Neuron (in vitro differentiated cells): ENCODE results near the gene IL21R.

ENCODE experiments used
- H2AFZ ChIP-seq: one replicate; pipeline ENCODE4 v1.6.1; 2013; ENCODE audit warnings: low read depth, mild to moderate bottlenecking, inconsistent platforms, low read length, moderate library complexity
- H3K27me3 ChIP-seq: one replicate; pipeline ENCODE4 v1.6.1; 2013; ENCODE audit warnings: low read length; ENCODE audit not compliant: insufficient read depth
- H3K36me3 ChIP-seq: one replicate; pipeline ENCODE4 v1.6.1; 2013; ENCODE audit warnings: low read length; ENCODE audit not compliant: insufficient read depth
- H3K4me1 ChIP-seq: one replicate; pipeline ENCODE4 v1.6.1; 2013; ENCODE audit warnings: low read length; ENCODE audit not compliant: insufficient read depth
- H3K4me3 ChIP-seq: 2 replicates; pipeline ENCODE4 v1.5.1; 2013; ENCODE audit warnings: mild to moderate bottlenecking, low read length, moderate library complexity
- H3K9me3 ChIP-seq: one replicate; pipeline ENCODE4 v1.6.1; 2013; ENCODE audit warnings: low read length

Gene IL21R

GRCh38 chr16:27366687-27367460 is 35.1 kb upstream of the IL21R start:
- Histone ChIP-seq H2AFZ (no peak overlapping the region), H3K4me3 (no peak overlapping the region), H3K4me1 (no peaks in the 10 kb centered on the region), H3K9me3 (peaks cover 3% of the 10 kb centered on the region), H3K36me3 (no peaks in the 10 kb centered on the region), H3K27me3 (no peaks in the 10 kb centered on the region)

GRCh38 chr16:27367461-27368357 is 34.3 kb upstream of the IL21R start:
- Histone ChIP-seq H3K27me3 (no peaks in the 10 kb centered on the region), H3K9me3 (peaks cover 3% of the 10 kb centered on the region), H3K36me3 (no peaks in the 10 kb centered on the region), H3K4me3 (no peak overlapping the region), H2AFZ (no peak overlapping the region), H3K4me1 (no peaks in the 10 kb centered on the region)

GRCh38 chr16:27368358-27368722 is 33.6 kb upstream of the IL21R start:
- H3K9me3 ChIP-seq = peaks cover 3% of the 10 kb centered on the region
- H3K36me3 ChIP-seq = no peaks in the 10 kb centered on the region
- no peaks in the 10 kb centered on the region for H3K27me3 ChIP-seq
- H2AFZ ChIP-seq = no peak overlapping the region
- no peaks in the 10 kb centered on the region for H3K4me1 ChIP-seq
- H3K4me3 ChIP-seq = no peak overlapping the region

GRCh38 chr16:27369806-27370205 is 32.2 kb upstream of the IL21R start:
- Histone ChIP-seq H2AFZ (no peak overlapping the region), H3K9me3 (peaks cover 3% of the 10 kb centered on the region), H3K36me3 (no peaks in the 10 kb centered on the region), H3K4me3 (no peak overlapping the region), H3K27me3 (no peaks in the 10 kb centered on the region), H3K4me1 (no peaks in the 10 kb centered on the region)

- Histone ChIP-seq H3K4me1 (no peaks in the 10 kb centered on the region), H2AFZ (no peak overlapping the region), H3K36me3 (no peaks in the 10 kb centered on the region), H3K4me3 (no peak overlapping the region), H3K9me3 (peaks cover 3% of the 10 kb centered on the region), H3K27me3 (no peaks in the 10 kb centered on the region)
Measured at GRCh38 chr16:27370318-27370717, 31.7 kb upstream of the IL21R start.

GRCh38 chr16:27373312-27373711 is 28.7 kb upstream of the IL21R start:
- H2AFZ ChIP-seq = no peak overlapping the region
- H3K27me3 ChIP-seq = no peaks in the 10 kb centered on the region
- no peak overlapping the region for H3K4me3 ChIP-seq
- H3K9me3 ChIP-seq = peaks cover 3% of the 10 kb centered on the region
- no peaks in the 10 kb centered on the region for H3K36me3 ChIP-seq
- no peaks in the 10 kb centered on the region for H3K4me1 ChIP-seq

- Histone ChIP-seq H2AFZ (no peak overlapping the region), H3K9me3 (peaks cover 3% of the 10 kb centered on the region), H3K4me3 (no peak overlapping the region), H3K27me3 (no peaks in the 10 kb centered on the region), H3K4me1 (no peaks in the 10 kb centered on the region), H3K36me3 (no peaks in the 10 kb centered on the region)
Measured at GRCh38 chr16:27374221-27374803, 27.7 kb upstream of the IL21R start.

- no peaks in the 10 kb centered on the region for H3K27me3 ChIP-seq
- H3K9me3 ChIP-seq = no peaks in the 10 kb centered on the region
- H2AFZ ChIP-seq = no peak overlapping the region
- H3K4me3 ChIP-seq = no peak overlapping the region
- no peaks in the 10 kb centered on the region for H3K36me3 ChIP-seq
- no peaks in the 10 kb centered on the region for H3K4me1 ChIP-seq
Measured at GRCh38 chr16:27374804-27375425, 27.1 kb upstream of the IL21R start.

GRCh38 chr16:27377666-27378485 is 24.1 kb upstream of the IL21R start:
- Histone ChIP-seq H3K4me3 (no peak overlapping the region), H3K4me1 (no peaks in the 10 kb centered on the region), H3K27me3 (no peaks in the 10 kb centered on the region), H3K9me3 (no peaks in the 10 kb centered on the region), H2AFZ (no peak overlapping the region), H3K36me3 (no peaks in the 10 kb centered on the region)

GRCh38 chr16:27378871-27379481 is 23.0 kb upstream of the IL21R start:
- peaks cover 3% of the 10 kb centered on the region for H3K9me3 ChIP-seq
- no peaks in the 10 kb centered on the region for H3K4me1 ChIP-seq
- H3K4me3 ChIP-seq = no peak overlapping the region
- H3K27me3 ChIP-seq = no peaks in the 10 kb centered on the region
- H3K36me3 ChIP-seq = no peaks in the 10 kb centered on the region
- no peak overlapping the region for H2AFZ ChIP-seq

GRCh38 chr16:27379919-27380318 is 22.1 kb upstream of the IL21R start:
- H3K36me3 ChIP-seq = no peaks in the 10 kb centered on the region
- H3K4me1 ChIP-seq = no peaks in the 10 kb centered on the region
- no peak overlapping the region for H3K4me3 ChIP-seq
- H2AFZ ChIP-seq = no peak overlapping the region
- H3K9me3 ChIP-seq = peaks cover 3% of the 10 kb centered on the region
- no peaks in the 10 kb centered on the region for H3K27me3 ChIP-seq

GRCh38 chr16:27381236-27381635 is 20.7 kb upstream of the IL21R start:
- H3K4me1 ChIP-seq = no peaks in the 10 kb centered on the region
- no peaks in the 10 kb centered on the region for H3K27me3 ChIP-seq
- H2AFZ ChIP-seq = no peak overlapping the region
- H3K4me3 ChIP-seq = no peak overlapping the region
- peaks cover 3% of the 10 kb centered on the region for H3K9me3 ChIP-seq
- H3K36me3 ChIP-seq = no peaks in the 10 kb centered on the region
